OCI-LY7 (cell line): Measurements from ENCODE around the gene EGFR.

ENCODE experiments used
- EZH2phosphoT487 ChIP-seq: fragments of 200-600 bp; sonication (generic); IDR thresholded peaks from 2 replicates; pipeline ENCODE4 v1.6.1; 2018; ENCODE audit warnings: low read depth, borderline replicate concordance, mild to moderate bottlenecking, mixed run types, antibody characterized with exemption, low read length, moderate library complexity, mixed read lengths
- TF ChIP-seq, protein P1 (sequence below): fragments of 200-600 bp; sonication (generic); conservative IDR thresholded peaks from 2 replicates; pipeline ENCODE4 v1.5.1; 2014; ENCODE audit warnings: mild to moderate bottlenecking, antibody characterized with exemption, low read length, moderate library complexity, mixed read lengths

DNA sequence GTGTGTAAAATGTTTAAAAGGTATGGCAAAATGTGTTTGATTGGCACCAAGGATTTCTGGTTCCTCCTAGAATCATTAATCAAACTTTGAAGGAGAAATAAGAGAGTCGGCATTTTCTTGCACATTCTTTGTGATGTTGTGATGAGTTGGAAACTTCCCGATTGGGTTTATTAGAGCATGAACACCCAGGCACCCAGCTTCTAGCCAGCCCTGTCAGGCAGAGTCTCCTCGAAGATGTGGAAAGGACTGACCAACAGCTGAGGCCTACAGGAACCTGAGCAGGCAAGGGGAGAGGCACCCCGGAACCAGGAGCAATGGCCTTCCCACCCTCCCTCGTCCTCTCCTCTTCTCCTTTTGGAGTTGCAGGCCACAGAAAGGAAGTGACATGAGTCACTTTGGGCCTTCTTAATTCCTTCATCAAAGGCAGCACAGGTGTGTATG lies 68.7 kb downstream of the EGFR start:
- TF ChIP-seq, protein P1, sequence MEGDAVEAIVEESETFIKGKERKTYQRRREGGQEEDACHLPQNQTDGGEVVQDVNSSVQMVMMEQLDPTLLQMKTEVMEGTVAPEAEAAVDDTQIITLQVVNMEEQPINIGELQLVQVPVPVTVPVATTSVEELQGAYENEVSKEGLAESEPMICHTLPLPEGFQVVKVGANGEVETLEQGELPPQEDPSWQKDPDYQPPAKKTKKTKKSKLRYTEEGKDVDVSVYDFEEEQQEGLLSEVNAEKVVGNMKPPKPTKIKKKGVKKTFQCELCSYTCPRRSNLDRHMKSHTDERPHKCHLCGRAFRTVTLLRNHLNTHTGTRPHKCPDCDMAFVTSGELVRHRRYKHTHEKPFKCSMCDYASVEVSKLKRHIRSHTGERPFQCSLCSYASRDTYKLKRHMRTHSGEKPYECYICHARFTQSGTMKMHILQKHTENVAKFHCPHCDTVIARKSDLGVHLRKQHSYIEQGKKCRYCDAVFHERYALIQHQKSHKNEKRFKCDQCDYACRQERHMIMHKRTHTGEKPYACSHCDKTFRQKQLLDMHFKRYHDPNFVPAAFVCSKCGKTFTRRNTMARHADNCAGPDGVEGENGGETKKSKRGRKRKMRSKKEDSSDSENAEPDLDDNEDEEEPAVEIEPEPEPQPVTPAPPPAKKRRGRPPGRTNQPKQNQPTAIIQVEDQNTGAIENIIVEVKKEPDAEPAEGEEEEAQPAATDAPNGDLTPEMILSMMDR = no peak
- TF ChIP-seq EZH2phosphoT487 = no peak
